ENCODE measurements around the gene CAMK2D. TPM values are rescaled to one million over a fixed set of nuclear protein-coding genes. Genes with fewer than 3 reads are reported as not detected.
A peak's percentile ranks its signal among the peaks of the same experiment; 100 is the strongest.

CAMK2D gene
- total RNA-seq, 3 donors from 2014 or later = 124 to 136 (median 133) TPM

DNA sequence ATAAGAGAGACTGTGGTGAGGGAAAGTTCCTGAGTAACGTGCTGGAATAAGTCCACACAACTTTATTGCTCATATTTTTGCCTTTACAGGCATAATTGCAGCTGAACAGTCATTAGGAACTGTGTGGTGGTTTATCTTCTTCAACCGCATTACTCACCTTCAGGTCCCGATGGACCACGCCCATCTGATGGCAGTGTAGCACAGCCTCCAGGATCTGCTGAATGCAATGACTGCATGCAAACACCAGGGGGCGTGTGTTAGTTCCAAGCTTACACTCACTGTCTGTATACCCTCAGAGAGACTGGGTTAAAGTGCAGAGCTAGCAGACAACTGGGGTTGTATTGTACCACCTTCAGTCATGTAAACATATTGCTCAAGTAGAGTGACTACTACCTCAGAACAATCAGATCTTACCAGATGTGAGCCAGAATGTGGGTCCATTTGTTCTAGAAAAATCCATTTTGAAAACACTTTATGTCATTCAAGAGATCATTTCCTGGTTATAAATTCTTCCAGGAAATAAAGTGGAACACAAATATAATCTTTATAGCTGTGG lies 214.0 kb downstream of the CAMK2D start:
- Mint-ChIP-seq H3K36me3 (ENCODE audit: insufficient read depth) (peaks cover 19% of the 10 kb centered on the region), H3K4me3 (no peak overlapping the region), H3K4me1 (ENCODE audit: low read depth) (peaks cover 20% of the 10 kb centered on the region), H3K27me3 (ENCODE audit: low read depth) (no peaks in the 10 kb centered on the region), H3K9me3 (no peaks in the 10 kb centered on the region)
- peak; percentile 90 for DNase-seq
- peak; percentile 99 for ATAC-seq

- Mint-ChIP-seq H3K9me3 (no peaks in the 10 kb centered on the region), H3K36me3 (ENCODE audit: insufficient read depth) (peaks cover 37% of the 10 kb centered on the region), H3K4me3 (no peak overlapping the region), H3K27me3 (ENCODE audit: low read depth) (no peaks in the 10 kb centered on the region), H3K4me1 (ENCODE audit: low read depth) (peaks cover 32% of the 10 kb centered on the region)
- DNase-seq (no peak), ATAC-seq (no peak)
Measured at GRCh38 chr4:113541933-113542332, 219.6 kb downstream of the CAMK2D start.

- ATAC-seq (peak; percentile 55 to 69), DNase-seq (peak; percentile 15)
- H3K9me3 Mint-ChIP-seq = no peaks in the 10 kb centered on the region
- peak overlapping the region; percentile 24 for H3K4me3 Mint-ChIP-seq
- peaks cover 42% of the 10 kb centered on the region for H3K36me3 Mint-ChIP-seq (ENCODE audit: insufficient read depth)
- H3K27me3 Mint-ChIP-seq (ENCODE audit: low read depth) = no peaks in the 10 kb centered on the region
- peaks cover 30% of the 10 kb centered on the region for H3K4me1 Mint-ChIP-seq (ENCODE audit: low read depth)
Measured at GRCh38 chr4:113540859-113541258, 220.7 kb downstream of the CAMK2D start.

DNA sequence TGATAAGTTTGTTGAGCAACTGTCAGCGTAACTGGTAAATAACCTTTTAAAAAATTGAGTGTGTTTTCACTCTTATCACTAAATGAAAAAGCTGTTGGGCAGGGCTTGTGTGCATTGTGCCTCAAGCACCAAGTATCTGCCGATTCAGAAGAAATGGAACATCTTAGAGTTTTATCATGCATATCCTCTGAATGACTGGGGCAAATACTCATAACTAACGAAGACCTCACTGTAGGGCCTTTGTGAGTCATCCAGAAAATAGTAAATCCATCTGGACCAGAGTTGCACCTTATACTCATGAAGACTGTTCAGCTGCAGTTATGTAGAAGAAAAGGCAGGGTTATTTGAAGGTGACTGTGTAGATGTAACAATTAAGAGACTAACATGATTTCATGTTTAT lies 222.1 kb downstream of the CAMK2D start:
- peaks cover 33% of the 10 kb centered on the region for H3K4me1 Mint-ChIP-seq (ENCODE audit: low read depth)
- DNase-seq (no peak), ATAC-seq (peak; percentile 87 to 91)
- H3K4me3 Mint-ChIP-seq = no peak overlapping the region
- peaks cover 46% of the 10 kb centered on the region for H3K36me3 Mint-ChIP-seq (ENCODE audit: insufficient read depth)
- no peaks in the 10 kb centered on the region for H3K9me3 Mint-ChIP-seq
- H3K27me3 Mint-ChIP-seq (ENCODE audit: low read depth) = no peaks in the 10 kb centered on the region

GRCh38 chr4:113537628-113538027 lies 223.9 kb downstream of the CAMK2D start:
- DNase-seq (no peak), ATAC-seq (no peak)
- Mint-ChIP-seq H3K27me3 (ENCODE audit: low read depth) (no peaks in the 10 kb centered on the region), H3K36me3 (ENCODE audit: insufficient read depth) (peaks cover 47% of the 10 kb centered on the region), H3K4me3 (no peak overlapping the region), H3K9me3 (no peaks in the 10 kb centered on the region), H3K4me1 (ENCODE audit: low read depth) (peaks cover 30% of the 10 kb centered on the region)

DNA sequence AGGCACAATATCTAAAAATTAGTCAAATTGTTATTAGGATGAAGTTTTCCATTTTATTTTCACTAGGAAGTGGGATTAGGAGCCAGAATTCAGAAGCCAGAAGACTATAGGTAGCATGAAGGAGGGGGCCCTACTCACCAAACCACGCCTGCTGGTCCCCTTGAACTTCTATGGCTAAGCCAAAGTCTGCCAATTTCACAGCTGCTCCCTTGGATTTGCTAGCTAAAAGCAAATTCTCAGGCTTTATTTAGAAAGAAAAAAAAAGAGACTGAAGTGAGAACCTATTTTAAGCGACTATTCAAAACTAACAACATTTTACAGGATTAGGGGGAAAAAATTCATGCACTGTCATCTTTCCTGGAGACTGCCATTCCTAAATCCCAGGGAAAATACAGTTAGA lies 224.3 kb downstream of the CAMK2D start:
- Mint-ChIP-seq H3K36me3 (ENCODE audit: insufficient read depth) (peaks cover 49% of the 10 kb centered on the region), H3K4me3 (no peak overlapping the region), H3K27me3 (ENCODE audit: low read depth) (no peaks in the 10 kb centered on the region)

GRCh38 chr4:113534711-113535110 lies 226.8 kb downstream of the CAMK2D start:
- H3K4me3 Mint-ChIP-seq = no peak overlapping the region
- H3K9me3 Mint-ChIP-seq = no peaks in the 10 kb centered on the region
- peaks cover 51% of the 10 kb centered on the region for H3K36me3 Mint-ChIP-seq (ENCODE audit: insufficient read depth)
- DNase-seq (no peak), ATAC-seq (no peak)
- no peaks in the 10 kb centered on the region for H3K27me3 Mint-ChIP-seq (ENCODE audit: low read depth)
- peaks cover 15% of the 10 kb centered on the region for H3K4me1 Mint-ChIP-seq (ENCODE audit: low read depth)

More for the DNA sequence above, 224.3 kb downstream of the CAMK2D start:
- Mint-ChIP-seq H3K4me1 (ENCODE audit: low read depth) (peaks cover 29% of the 10 kb centered on the region), H3K9me3 (no peaks in the 10 kb centered on the region)
- no peak for DNase-seq
- ATAC-seq = no peak

GRCh38 chr4:113531572-113531971 lies 230.0 kb downstream of the CAMK2D start:
- Mint-ChIP-seq H3K27me3 (ENCODE audit: low read depth) (no peaks in the 10 kb centered on the region), H3K36me3 (ENCODE audit: insufficient read depth) (peaks cover 55% of the 10 kb centered on the region), H3K4me3 (no peak overlapping the region), H3K4me1 (ENCODE audit: low read depth) (peaks cover 3% of the 10 kb centered on the region), H3K9me3 (no peaks in the 10 kb centered on the region)
- no peak for ATAC-seq
- no peak for DNase-seq

GRCh38 chr4:113528395-113528794 lies 233.1 kb downstream of the CAMK2D start:
- no peaks in the 10 kb centered on the region for H3K27me3 Mint-ChIP-seq (ENCODE audit: low read depth)
- H3K4me1 Mint-ChIP-seq (ENCODE audit: low read depth) = peaks cover 10% of the 10 kb centered on the region
- no peak for ATAC-seq
- no peak for DNase-seq
- no peaks in the 10 kb centered on the region for H3K9me3 Mint-ChIP-seq
- peaks cover 59% of the 10 kb centered on the region for H3K36me3 Mint-ChIP-seq (ENCODE audit: insufficient read depth)
- H3K4me3 Mint-ChIP-seq = no peak overlapping the region

- peaks cover 60% of the 10 kb centered on the region for H3K36me3 Mint-ChIP-seq (ENCODE audit: insufficient read depth)
- DNase-seq (no peak), ATAC-seq (no peak)
- no peaks in the 10 kb centered on the region for H3K9me3 Mint-ChIP-seq
- peaks cover 13% of the 10 kb centered on the region for H3K4me1 Mint-ChIP-seq (ENCODE audit: low read depth)
- no peak overlapping the region for H3K4me3 Mint-ChIP-seq
- H3K27me3 Mint-ChIP-seq (ENCODE audit: low read depth) = no peaks in the 10 kb centered on the region
Measured at GRCh38 chr4:113525521-113525920, 236.0 kb downstream of the CAMK2D start.

DNA sequence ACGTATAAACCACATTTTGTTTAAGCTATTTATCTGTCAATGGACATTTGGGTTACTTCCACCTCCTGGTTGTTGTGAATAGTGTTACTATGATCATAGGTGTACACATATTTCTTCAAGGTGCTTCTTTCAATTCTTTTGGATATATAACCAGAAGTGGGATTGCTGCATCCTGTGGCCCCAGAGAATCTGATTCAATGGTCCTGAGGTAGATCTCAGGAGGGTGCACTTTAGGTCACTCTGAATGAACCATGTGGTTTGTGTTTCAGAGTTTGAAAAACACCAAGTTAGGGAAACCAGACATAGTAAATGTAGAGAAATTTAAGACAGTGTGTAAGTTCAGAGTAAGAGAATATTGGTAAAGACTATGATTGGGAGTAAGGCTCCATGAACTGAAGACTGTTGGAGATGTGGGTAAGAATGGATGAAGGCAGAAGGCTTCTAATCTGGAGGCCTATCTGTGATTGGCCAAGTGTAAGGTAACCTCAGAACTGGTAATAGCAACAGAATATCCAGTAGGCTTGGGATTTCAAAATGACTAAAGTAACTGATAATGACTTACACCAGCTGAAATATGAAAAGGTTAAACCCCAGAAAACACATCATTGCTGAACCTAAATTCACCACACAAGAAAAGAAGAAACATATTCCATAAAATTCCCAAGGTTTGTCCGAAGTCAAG lies 236.9 kb downstream of the CAMK2D start:
- peaks cover 13% of the 10 kb centered on the region for H3K4me1 Mint-ChIP-seq (ENCODE audit: low read depth)
- H3K36me3 Mint-ChIP-seq (ENCODE audit: insufficient read depth) = peaks cover 59% of the 10 kb centered on the region
- no peaks in the 10 kb centered on the region for H3K27me3 Mint-ChIP-seq (ENCODE audit: low read depth)
- DNase-seq (no peak), ATAC-seq (peak; percentile 30 to 54)
- no peak overlapping the region for H3K4me3 Mint-ChIP-seq
- no peaks in the 10 kb centered on the region for H3K9me3 Mint-ChIP-seq

GRCh38 chr4:113524096-113524495 lies 237.4 kb downstream of the CAMK2D start:
- H3K36me3 Mint-ChIP-seq (ENCODE audit: insufficient read depth) = peaks cover 59% of the 10 kb centered on the region
- no peak overlapping the region for H3K4me3 Mint-ChIP-seq

GRCh38 chr4:113522433-113522832 lies 239.1 kb downstream of the CAMK2D start:
- DNase-seq (no peak), ATAC-seq (no peak)
- Mint-ChIP-seq H3K9me3 (no peaks in the 10 kb centered on the region), H3K4me3 (no peak overlapping the region), H3K4me1 (ENCODE audit: low read depth) (peaks cover 13% of the 10 kb centered on the region), H3K27me3 (ENCODE audit: low read depth) (no peaks in the 10 kb centered on the region), H3K36me3 (ENCODE audit: insufficient read depth) (peaks cover 61% of the 10 kb centered on the region)

More at GRCh38 chr4:113524096-113524495, 237.4 kb downstream of the CAMK2D start:
- H3K4me1 Mint-ChIP-seq (ENCODE audit: low read depth) = peaks cover 13% of the 10 kb centered on the region
- no peaks in the 10 kb centered on the region for H3K27me3 Mint-ChIP-seq (ENCODE audit: low read depth)
- ATAC-seq = peak; percentile 71 to 72
- no peak for DNase-seq
- H3K9me3 Mint-ChIP-seq = no peaks in the 10 kb centered on the region

GRCh38 chr4:113513382-113513781 lies 248.2 kb downstream of the CAMK2D start:
- Mint-ChIP-seq H3K27me3 (ENCODE audit: low read depth) (no peaks in the 10 kb centered on the region), H3K4me1 (ENCODE audit: low read depth) (no peaks in the 10 kb centered on the region), H3K36me3 (ENCODE audit: insufficient read depth) (peaks cover 43% of the 10 kb centered on the region), H3K4me3 (no peak overlapping the region), H3K9me3 (no peaks in the 10 kb centered on the region)
- DNase-seq = no peak
- no peak for ATAC-seq

DNA sequence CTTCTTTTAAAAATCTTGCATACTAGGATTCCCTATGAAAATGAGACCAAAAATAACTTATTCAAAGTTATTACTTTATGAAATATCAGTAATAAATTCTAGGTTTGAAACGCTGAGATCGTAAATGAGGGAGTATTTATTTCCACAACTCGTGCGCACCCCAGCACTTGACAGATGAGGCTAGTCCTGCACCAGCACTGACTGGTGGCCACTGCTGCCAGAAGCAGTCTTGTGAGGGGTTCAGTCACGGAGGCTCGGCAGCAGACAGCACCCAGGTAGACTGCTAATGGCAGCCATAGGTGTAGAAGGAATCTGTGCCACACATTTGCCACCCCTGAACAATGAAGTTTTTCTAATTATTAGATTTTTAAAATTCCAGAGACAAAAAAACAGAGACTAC lies 248.7 kb downstream of the CAMK2D start:
- Mint-ChIP-seq H3K4me1 (ENCODE audit: low read depth) (no peaks in the 10 kb centered on the region), H3K36me3 (ENCODE audit: insufficient read depth) (peaks cover 46% of the 10 kb centered on the region), H3K27me3 (ENCODE audit: low read depth) (no peaks in the 10 kb centered on the region), H3K4me3 (no peak overlapping the region), H3K9me3 (no peaks in the 10 kb centered on the region)
- ATAC-seq (no peak), DNase-seq (no peak)

All from activated T-cell treated with anti-CD3 and anti-CD28 coated beads, Interleukin-2, amount 50 U/mL, for 4 hours (primary cell).